HPDE6-E6E7 (cell line): ENCODE results near the gene PSMA5.

Experiments used
- DNase-seq: peaks from one replicate; pipeline ENCODE4 v3.0.0; 2011; ENCODE audit warnings: missing footprints; ENCODE audit errors: extremely low spot score

Gene PSMA5

GRCh38 chr1:109368464-109368863 lies 57.8 kb downstream of the PSMA5 start:
- no peak for DNase-seq

GRCh38 chr1:109367626-109368025 lies 58.6 kb downstream of the PSMA5 start:
- DNase-seq, result no peak

GRCh38 chr1:109365642-109366204 lies 60.5 kb downstream of the PSMA5 start:
- no peak for DNase-seq

- DNase-seq, result no peak
Observed at GRCh38 chr1:109361649-109362048, 64.6 kb downstream of the PSMA5 start.

GRCh38 chr1:109361069-109361468 lies 65.2 kb downstream of the PSMA5 start:
- DNase-seq, result no peak

GRCh38 chr1:109357616-109358015 lies 68.6 kb downstream of the PSMA5 start:
- no peak for DNase-seq

GRCh38 chr1:109356915-109357314 lies 69.3 kb downstream of the PSMA5 start:
- DNase-seq, result no peak

GRCh38 chr1:109356505-109356904 lies 69.7 kb downstream of the PSMA5 start:
- no peak for DNase-seq

- DNase-seq, result no peak
Observed at GRCh38 chr1:109354929-109355328, 71.3 kb downstream of the PSMA5 start.

- DNase-seq, result no peak
Observed at GRCh38 chr1:109351457-109351856, 74.8 kb downstream of the PSMA5 start.

- DNase-seq, result no peak
Observed at GRCh38 chr1:109350655-109351054, 75.6 kb downstream of the PSMA5 start.

- DNase-seq, result no peak
Observed at GRCh38 chr1:109350182-109350581, 76.1 kb downstream of the PSMA5 start.
